WTC11 (cell line): Measurements from ENCODE around the gene CETP. TPM values are rescaled to one million over a fixed set of nuclear protein-coding genes. Genes with fewer than 3 reads are reported as not detected.

Source experiments
- ATAC-seq: fragments of 200-7000 bp; cut with Tn5 transposase; 2 replicates; pipeline ENCODE4 v1.10.0; 2021; ENCODE audit warnings: mild to moderate bottlenecking, moderate library complexity
- CTCF ChIA-PET: fragments of 300-600 bp; sonication (Branson Sonifier 250); formaldehyde crosslinking; loops from one replicate; lab custom pipeline; 2021; ENCODE audit warnings: antibody characterized with exemption; lab: Charles Lee
- POLR2A ChIA-PET: fragments of 350-600 bp; sonication (Branson Sonifier 250); formaldehyde crosslinking; loops from one replicate; lab custom pipeline; 2021; ENCODE audit warnings: antibody characterized with exemption; lab: Charles Lee
- DNase-seq: peaks from one replicate; pipeline ENCODE4 v3.0.0; 2021; ENCODE audit warnings: low spot score
- H3K27ac Mint-ChIP-seq: 2 replicates; pipeline ENCODE4 v1.8.0; 2021; ENCODE audit warnings: mixed read lengths
- H3K27me3 Mint-ChIP-seq: 2 replicates; pipeline ENCODE4 v1.8.0; 2021; ENCODE audit warnings: low read depth, mild to moderate bottlenecking, moderate library complexity, mixed read lengths
- H3K36me3 Mint-ChIP-seq: 2 replicates; pipeline ENCODE4 v1.8.0; 2021; ENCODE audit warnings: mixed read lengths
- H3K4me1 Mint-ChIP-seq: 2 replicates; pipeline ENCODE4 v1.8.0; 2022; ENCODE audit warnings: mixed read lengths
- H3K4me3 Mint-ChIP-seq: 2 replicates; pipeline ENCODE4 v1.8.0; 2021; ENCODE audit warnings: mild to moderate bottlenecking, moderate library complexity, mixed read lengths
- H3K9me3 Mint-ChIP-seq: 2 replicates; pipeline ENCODE4 v1.8.0; 2021; ENCODE audit warnings: mixed read lengths
- AFF4 ChIP-seq: sonication (generic); formaldehyde crosslinking; IDR thresholded peaks from 2 replicates; pipeline ENCODE4 v1.8.1; 2023; ENCODE audit warnings: mild to moderate bottlenecking, missing genetic modification reagents, borderline replicate concordance
- ATF1 ChIP-seq: sonication (generic); formaldehyde crosslinking; IDR thresholded peaks from 2 replicates; pipeline ENCODE4 v1.8.1; 2023; ENCODE audit warnings: mild to moderate bottlenecking, moderate library complexity, missing genetic modification reagents
- ATF2 ChIP-seq: sonication (generic); formaldehyde crosslinking; IDR thresholded peaks from 2 replicates; pipeline ENCODE4 v1.8.1; 2022; ENCODE audit warnings: low read depth, missing genetic modification reagents, borderline replicate concordance
- CREB1 ChIP-seq: sonication (generic); formaldehyde crosslinking; IDR thresholded peaks from 2 replicates; pipeline ENCODE4 v1.8.0; 2023; ENCODE audit warnings: mild to moderate bottlenecking, missing genetic modification reagents
- CREM ChIP-seq: sonication (generic); formaldehyde crosslinking; IDR thresholded peaks from 2 replicates; pipeline ENCODE4 v1.8.1; 2022; ENCODE audit warnings: mild to moderate bottlenecking, missing genetic modification reagents, moderate library complexity
- CTCF ChIP-seq: fragments of 200-600 bp; IDR thresholded peaks from 2 replicates; pipeline ENCODE4 v1.8.0; 2022; ENCODE audit warnings: antibody characterized with exemption
- ELF4 ChIP-seq: sonication (generic); formaldehyde crosslinking; IDR thresholded peaks from 2 replicates; pipeline ENCODE4 v1.8.1; 2022; ENCODE audit warnings: low read depth, mild to moderate bottlenecking, moderate library complexity, missing genetic modification reagents
- FOXP4 ChIP-seq: sonication (generic); formaldehyde crosslinking; IDR thresholded peaks from 2 replicates; pipeline ENCODE4 v1.8.0; 2022; ENCODE audit warnings: mild to moderate bottlenecking, missing genetic modification reagents
- GRHL2 ChIP-seq: fragments of 250-450 bp; sonication (Bioruptor Pico); IDR thresholded peaks from 2 replicates; pipeline ENCODE4 v1.8.0; 2022; ENCODE audit warnings: mild to moderate bottlenecking, moderate library complexity; ENCODE audit not compliant: insufficient replicate concordance, severe bottlenecking
- JAZF1 ChIP-seq: fragments of 250-450 bp; sonication (Bioruptor Pico); IDR thresholded peaks from 2 replicates; pipeline ENCODE4 v1.9.0; 2021; ENCODE audit warnings: moderate library complexity, mild to moderate bottlenecking, inconsistent platforms
- KAT7 ChIP-seq: sonication (generic); formaldehyde crosslinking; IDR thresholded peaks from 2 replicates; pipeline ENCODE4 v1.8.1; 2023; ENCODE audit warnings: missing genetic modification reagents, mild to moderate bottlenecking, borderline replicate concordance
- NFE2L1 ChIP-seq: sonication (generic); formaldehyde crosslinking; IDR thresholded peaks from 2 replicates; pipeline ENCODE4 v1.8.1; 2023; ENCODE audit warnings: missing genetic modification reagents
- NR2C2 ChIP-seq: sonication (generic); formaldehyde crosslinking; IDR thresholded peaks from 2 replicates; pipeline ENCODE4 v1.8.0; 2022; ENCODE audit warnings: mild to moderate bottlenecking, missing genetic modification reagents
- NR3C1 ChIP-seq: sonication (generic); formaldehyde crosslinking; conservative IDR thresholded peaks from 2 replicates; pipeline ENCODE4 v1.8.1; 2023; ENCODE audit warnings: low read depth, mild to moderate bottlenecking, missing genetic modification reagents
- RORB ChIP-seq: fragments of 250-450 bp; sonication (Bioruptor Pico); IDR thresholded peaks from 2 replicates; pipeline ENCODE4 v1.9.0; 2021; ENCODE audit warnings: mild to moderate bottlenecking
- SOX15 ChIP-seq: fragments of 250-450 bp; sonication (Bioruptor Pico); IDR thresholded peaks from 2 replicates; pipeline ENCODE4 v1.9.0; 2021; ENCODE audit warnings: mild to moderate bottlenecking
- TEAD1 ChIP-seq: sonication (generic); formaldehyde crosslinking; IDR thresholded peaks from 2 replicates; pipeline ENCODE4 v1.8.0; 2022; ENCODE audit warnings: mild to moderate bottlenecking, missing genetic modification reagents
- TEAD4 ChIP-seq: sonication (generic); formaldehyde crosslinking; IDR thresholded peaks from 2 replicates; pipeline ENCODE4 v1.8.0; 2022; ENCODE audit warnings: mild to moderate bottlenecking, missing genetic modification reagents
- ZNF121 ChIP-seq: sonication (generic); formaldehyde crosslinking; IDR thresholded peaks from 2 replicates; pipeline ENCODE4 v1.8.0; 2023; ENCODE audit warnings: missing genetic modification reagents
- total RNA-seq: library from RNA; stranded (reverse); gene quantifications from 3 replicates; pipeline ENCODE4 v1.2.3, GENCODE V29; 2021
- TF ChIP-seq, protein P1 (sequence below): sonication (generic); formaldehyde crosslinking; IDR thresholded peaks from 2 replicates; pipeline ENCODE4 v1.8.0; 2023; ENCODE audit warnings: missing genetic modification reagents, mild to moderate bottlenecking, borderline replicate concordance
- TF ChIP-seq, protein P2 (sequence below): sonication (generic); formaldehyde crosslinking; IDR thresholded peaks from 2 replicates; pipeline ENCODE4 v1.8.1; 2023; ENCODE audit warnings: mild to moderate bottlenecking, missing genetic modification reagents, moderate library complexity

CETP gene
- total RNA-seq, 1 experiment from 2014 or later, result not detected

GRCh38 chr16:56998352-56998751, 36.6 kb downstream of the CETP start (continued):
- TF ChIP-seq JAZF1 (CRISPR knock-in tag) (no peak), ATF1 (CRISPR knock-in tag) (no peak), KAT7 (CRISPR knock-in tag) (no peak), RORB (CRISPR knock-in tag) (no peak), ATF2 (no peak), CREM (CRISPR knock-in tag) (no peak), ZNF121 (no peak), TEAD4 (CRISPR knock-in tag) (no peak), SOX15 (CRISPR knock-in tag) (no peak), CREB1 (CRISPR knock-in tag) (no peak)

GRCh38 chr16:56998861-56999260, 37.1 kb downstream of the CETP start:
- CTCF ChIA-PET, result interaction anchor here (1.1 kb wide), 1 partner anchor 34 kb away, joined by 4 read pairs; no protein-coding TSS in a partner anchor
- ATAC-seq, result no peak
- H3K9me3 Mint-ChIP-seq, result peaks cover 5% of the 10 kb centered on the region; the same call in 1 of the 2 replicates
- no peak overlapping the region for H3K4me3 Mint-ChIP-seq
- H3K27me3 Mint-ChIP-seq, result peaks cover 13% of the 10 kb centered on the region; the same call in 1 of the 2 replicates
- DNase-seq, result no peak
- POLR2A ChIA-PET, result interaction anchor here (0.6 kb wide), 1 partner anchor 249 kb away, joined by 4 read pairs; no protein-coding TSS in a partner anchor
- H3K4me1 Mint-ChIP-seq, result peaks cover 2% of the 10 kb centered on the region
- no peak overlapping the region for H3K27ac Mint-ChIP-seq
- H3K36me3 Mint-ChIP-seq, result no peaks in the 10 kb centered on the region
- TF ChIP-seq ELF4 (CRISPR knock-in tag) (no peak), GRHL2 (no peak), NR2C2 (no peak), AFF4 (CRISPR knock-in tag) (no peak), TEAD1 (CRISPR knock-in tag) (no peak), NFE2L1 (no peak), CTCF (no peak), JAZF1 (CRISPR knock-in tag) (no peak), NR3C1 (CRISPR knock-in tag) (no peak), FOXP4 (CRISPR knock-in tag) (no peak)
- TF ChIP-seq, protein P1, sequence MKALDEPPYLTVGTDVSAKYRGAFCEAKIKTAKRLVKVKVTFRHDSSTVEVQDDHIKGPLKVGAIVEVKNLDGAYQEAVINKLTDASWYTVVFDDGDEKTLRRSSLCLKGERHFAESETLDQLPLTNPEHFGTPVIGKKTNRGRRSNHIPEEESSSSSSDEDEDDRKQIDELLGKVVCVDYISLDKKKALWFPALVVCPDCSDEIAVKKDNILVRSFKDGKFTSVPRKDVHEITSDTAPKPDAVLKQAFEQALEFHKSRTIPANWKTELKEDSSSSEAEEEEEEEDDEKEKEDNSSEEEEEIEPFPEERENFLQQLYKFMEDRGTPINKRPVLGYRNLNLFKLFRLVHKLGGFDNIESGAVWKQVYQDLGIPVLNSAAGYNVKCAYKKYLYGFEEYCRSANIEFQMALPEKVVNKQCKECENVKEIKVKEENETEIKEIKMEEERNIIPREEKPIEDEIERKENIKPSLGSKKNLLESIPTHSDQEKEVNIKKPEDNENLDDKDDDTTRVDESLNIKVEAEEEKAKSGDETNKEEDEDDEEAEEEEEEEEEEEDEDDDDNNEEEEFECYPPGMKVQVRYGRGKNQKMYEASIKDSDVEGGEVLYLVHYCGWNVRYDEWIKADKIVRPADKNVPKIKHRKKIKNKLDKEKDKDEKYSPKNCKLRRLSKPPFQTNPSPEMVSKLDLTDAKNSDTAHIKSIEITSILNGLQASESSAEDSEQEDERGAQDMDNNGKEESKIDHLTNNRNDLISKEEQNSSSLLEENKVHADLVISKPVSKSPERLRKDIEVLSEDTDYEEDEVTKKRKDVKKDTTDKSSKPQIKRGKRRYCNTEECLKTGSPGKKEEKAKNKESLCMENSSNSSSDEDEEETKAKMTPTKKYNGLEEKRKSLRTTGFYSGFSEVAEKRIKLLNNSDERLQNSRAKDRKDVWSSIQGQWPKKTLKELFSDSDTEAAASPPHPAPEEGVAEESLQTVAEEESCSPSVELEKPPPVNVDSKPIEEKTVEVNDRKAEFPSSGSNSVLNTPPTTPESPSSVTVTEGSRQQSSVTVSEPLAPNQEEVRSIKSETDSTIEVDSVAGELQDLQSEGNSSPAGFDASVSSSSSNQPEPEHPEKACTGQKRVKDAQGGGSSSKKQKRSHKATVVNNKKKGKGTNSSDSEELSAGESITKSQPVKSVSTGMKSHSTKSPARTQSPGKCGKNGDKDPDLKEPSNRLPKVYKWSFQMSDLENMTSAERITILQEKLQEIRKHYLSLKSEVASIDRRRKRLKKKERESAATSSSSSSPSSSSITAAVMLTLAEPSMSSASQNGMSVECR (CRISPR knock-in tag), result no peak
- TF ChIP-seq, protein P2, sequence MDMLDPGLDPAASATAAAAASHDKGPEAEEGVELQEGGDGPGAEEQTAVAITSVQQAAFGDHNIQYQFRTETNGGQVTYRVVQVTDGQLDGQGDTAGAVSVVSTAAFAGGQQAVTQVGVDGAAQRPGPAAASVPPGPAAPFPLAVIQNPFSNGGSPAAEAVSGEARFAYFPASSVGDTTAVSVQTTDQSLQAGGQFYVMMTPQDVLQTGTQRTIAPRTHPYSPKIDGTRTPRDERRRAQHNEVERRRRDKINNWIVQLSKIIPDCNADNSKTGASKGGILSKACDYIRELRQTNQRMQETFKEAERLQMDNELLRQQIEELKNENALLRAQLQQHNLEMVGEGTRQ (CRISPR knock-in tag), result no peak
